Stimulated activated CD8-positive, alpha-beta memory T cell treated with anti-CD3 and anti-CD28 coated beads, Interleukin-2, amount 100 ng/mL, for 48 hours (primary cell): ENCODE data around the gene LRP1-AS.
"Not testable (repeated sequence)": the region's sequence is repeated elsewhere in the genome, so short reads cannot be mapped to it uniquely, and the experiment has no call there.

ENCODE experiments used
- DNase-seq, 2 donors: peaks; one replicate each; pipeline ENCODE4 v3.0.0-alpha.2; 2020; ENCODE audit warnings: low read depth in 2 of 2

LRP1-AS gene

GRCh38 chr12:57120718-57121117 lies 26.7 kb downstream of the LRP1-AS start:
- DNase-seq, result not testable (repeated sequence)

GRCh38 chr12:57119294-57120085 lies 27.9 kb downstream of the LRP1-AS start:
- no peak for DNase-seq

GRCh38 chr12:57118711-57119271 lies 28.6 kb downstream of the LRP1-AS start:
- no peak for DNase-seq

- no peak for DNase-seq
Measured at GRCh38 chr12:57116580-57117281, 30.7 kb downstream of the LRP1-AS start.

GRCh38 chr12:57112492-57113294 lies 34.7 kb downstream of the LRP1-AS start:
- DNase-seq, result no peak

- peak; percentile 51 to 65 for DNase-seq
Measured at GRCh38 chr12:57111031-57111734, 36.2 kb downstream of the LRP1-AS start, which contains the start of gene STAT6. TSS of gene STAT6 (minus strand) at chr12:57111362. CDS start at chr12:57108278, 3,084 bp downstream.

GRCh38 chr12:57110104-57111030 lies 37.1 kb downstream of the LRP1-AS start:
- DNase-seq, result peak; percentile 70 to 78

- DNase-seq, result no peak
Measured at GRCh38 chr12:57109207-57110103, 38.0 kb downstream of the LRP1-AS start.

GRCh38 chr12:57107456-57108155 lies 39.8 kb downstream of the LRP1-AS start:
- DNase-seq, result no peak

GRCh38 chr12:57106021-57106708 lies 41.3 kb downstream of the LRP1-AS start:
- no peak for DNase-seq

- DNase-seq, result no peak
Measured at GRCh38 chr12:57105011-57105753, 42.2 kb downstream of the LRP1-AS start.

- DNase-seq, result no peak
Measured at GRCh38 chr12:57104292-57104910, 43.0 kb downstream of the LRP1-AS start.

- DNase-seq, result no peak
Measured at GRCh38 chr12:57103856-57104255, 43.6 kb downstream of the LRP1-AS start.

- no peak for DNase-seq
Measured at GRCh38 chr12:57101892-57102695, 45.3 kb downstream of the LRP1-AS start.

GRCh38 chr12:57099766-57100165 lies 47.7 kb downstream of the LRP1-AS start:
- no peak for DNase-seq
